HG03378 (cell line): Measurements from ENCODE around the gene ZNF827.
"Not testable (repeated sequence)": the region's sequence is repeated elsewhere in the genome, so short reads cannot be mapped to it uniquely, and the experiment has no call there.

ENCODE experiments used
- ATAC-seq: cut with Tn5 transposase; IDR thresholded peaks from one replicate; pipeline ENCODE4 v1.9.1; 2021; ENCODE audit warnings: mild to moderate bottlenecking, moderate library complexity; ENCODE audit not compliant: unreplicated experiment

ZNF827 gene

DNA sequence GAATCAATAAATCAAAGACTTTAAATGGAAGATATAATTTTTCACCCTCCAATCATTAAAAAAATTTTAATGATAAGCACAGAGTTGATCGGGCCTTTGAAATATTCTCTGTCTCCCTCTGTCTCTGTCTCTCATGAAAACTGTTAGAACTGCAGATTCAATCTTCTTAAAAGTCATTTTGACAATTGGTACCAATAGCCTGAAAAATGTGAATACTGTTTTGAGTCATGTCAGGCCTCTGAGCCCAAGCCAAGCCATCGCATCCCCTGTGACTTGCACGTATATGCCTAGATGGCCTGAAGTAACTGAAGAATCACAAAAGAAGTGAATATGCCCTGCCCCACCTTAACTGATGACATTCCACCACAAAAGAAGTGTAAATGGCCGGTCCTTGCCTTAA, 106.2 kb downstream of the ZNF827 start:
- not testable (repeated sequence) for ATAC-seq

DNA sequence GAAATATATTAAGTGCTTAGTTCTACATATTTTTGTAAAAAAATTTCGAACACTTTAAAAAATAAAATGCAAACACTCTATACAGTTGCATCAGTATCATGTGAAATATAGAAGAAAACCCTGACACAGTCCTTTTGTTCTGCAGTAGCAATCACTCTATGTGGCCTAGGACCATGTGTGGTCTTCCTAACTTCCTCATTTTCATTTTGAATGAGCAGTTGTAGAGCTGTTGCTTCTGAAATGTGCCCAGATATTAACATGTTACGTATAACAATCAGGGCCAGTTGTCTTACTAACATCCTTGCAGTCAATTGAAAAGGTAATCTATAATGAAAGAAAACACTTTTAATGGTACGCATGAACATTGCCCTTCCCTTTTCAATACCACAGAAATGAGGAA, 107.9 kb downstream of the ZNF827 start:
- peak; percentile 71 for ATAC-seq

DNA sequence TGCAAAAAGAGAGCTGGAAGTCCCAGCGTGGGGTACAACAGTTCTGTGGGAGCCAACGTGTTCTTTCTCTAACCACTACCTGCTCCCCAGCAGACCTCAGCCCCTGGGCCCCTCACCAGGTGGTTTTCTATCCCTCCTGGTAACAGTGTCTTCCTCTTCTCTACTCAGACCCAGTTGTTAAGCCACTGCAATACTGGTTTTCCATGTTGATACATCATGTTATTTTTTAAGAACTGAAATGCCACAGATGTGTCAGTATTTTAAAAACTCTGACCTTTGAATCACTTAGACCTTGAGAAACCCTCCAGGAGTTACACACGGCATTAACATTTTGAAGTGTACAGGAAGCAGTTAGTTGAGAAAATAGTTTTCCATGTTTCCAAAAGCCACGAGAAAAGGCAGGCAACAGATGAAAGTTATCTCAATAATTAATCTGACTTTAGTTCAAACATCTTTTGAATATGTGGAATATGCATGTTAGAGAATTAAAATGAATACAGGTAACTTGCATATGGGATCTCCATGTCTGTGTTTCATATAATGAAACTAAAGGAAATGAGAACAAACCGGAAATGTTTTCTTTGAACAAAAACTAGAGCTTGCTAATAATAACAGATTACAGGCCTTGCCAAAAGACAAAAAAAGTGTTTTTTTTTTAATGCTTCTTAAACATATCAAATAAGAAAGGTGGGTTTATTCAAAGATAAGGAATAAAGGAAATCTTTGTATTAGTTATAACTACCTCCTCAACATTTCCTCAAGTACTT, 108.8 kb downstream of the ZNF827 start:
- ATAC-seq, result peak; percentile 31

DNA sequence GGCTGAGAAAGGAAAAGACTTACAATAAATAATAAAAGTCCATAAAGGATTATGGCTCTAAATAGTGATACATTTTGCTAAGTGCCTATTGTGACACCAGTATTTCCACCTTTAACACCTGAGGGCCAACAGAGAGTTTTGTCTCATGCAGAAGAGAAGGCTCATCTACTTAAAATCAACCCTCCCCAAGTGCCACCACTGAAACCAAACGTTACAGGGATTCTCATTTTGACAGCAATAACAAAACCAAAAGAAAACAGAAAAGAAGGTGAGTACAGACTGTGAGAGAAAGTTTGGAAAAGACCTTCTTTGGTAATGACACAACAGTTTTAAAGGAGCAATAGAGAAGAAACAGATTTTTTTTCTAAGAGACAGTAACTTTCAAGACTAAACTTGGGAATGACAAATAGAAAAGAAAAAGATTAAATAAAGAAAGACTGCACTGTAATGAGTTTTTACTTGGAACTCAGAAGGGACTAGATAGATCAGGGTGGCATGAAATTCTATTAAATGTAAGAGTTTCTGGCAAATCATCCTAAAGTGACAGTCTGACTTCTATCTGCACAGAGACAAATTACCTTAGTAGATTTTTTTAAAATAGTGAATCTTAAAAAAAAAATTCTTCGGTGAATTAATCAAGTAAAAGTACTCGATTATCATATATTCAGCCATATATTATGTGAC, 109.7 kb downstream of the ZNF827 start:
- ATAC-seq, result peak; percentile 90

DNA sequence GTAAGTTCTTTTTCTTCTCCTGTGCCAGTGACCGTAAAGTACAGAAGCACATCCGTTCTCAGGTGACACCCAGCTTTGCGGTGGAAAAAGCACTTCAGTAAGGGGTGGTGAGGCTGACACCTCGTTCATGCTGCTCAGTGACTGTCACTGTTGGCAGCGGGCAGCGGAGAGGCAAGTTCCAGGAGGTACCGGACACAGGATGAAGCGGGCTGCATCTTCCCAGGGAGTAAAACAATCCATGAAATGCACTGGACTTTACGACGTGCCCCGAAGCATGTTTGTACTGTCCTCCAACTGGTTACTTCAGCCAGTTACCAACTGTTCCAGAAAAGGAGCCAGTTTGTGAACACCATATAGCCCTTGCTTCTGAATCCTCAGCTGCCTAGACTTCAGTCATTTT, 110.7 kb downstream of the ZNF827 start:
- ATAC-seq, result no peak

DNA sequence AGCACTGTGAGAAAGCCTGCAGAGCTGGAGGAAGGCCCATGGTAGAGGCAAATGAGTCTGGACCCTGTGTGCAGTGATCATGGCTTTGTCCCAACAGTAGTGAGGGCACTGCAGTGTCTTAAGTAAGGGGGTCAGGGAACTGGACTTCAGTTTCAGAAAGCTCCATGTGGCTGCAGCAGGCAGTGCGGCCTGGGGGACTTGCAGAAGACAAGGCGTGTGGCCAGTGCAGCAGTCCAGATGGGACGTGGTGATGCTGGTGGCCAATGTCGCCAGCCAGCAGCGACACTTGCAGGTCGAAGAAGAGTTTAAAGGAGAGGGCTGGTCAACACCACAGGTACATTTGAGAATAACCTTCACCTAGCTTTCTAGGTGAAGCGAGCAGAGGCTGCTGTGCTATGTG, 113.4 kb downstream of the ZNF827 start:
- no peak for ATAC-seq

DNA sequence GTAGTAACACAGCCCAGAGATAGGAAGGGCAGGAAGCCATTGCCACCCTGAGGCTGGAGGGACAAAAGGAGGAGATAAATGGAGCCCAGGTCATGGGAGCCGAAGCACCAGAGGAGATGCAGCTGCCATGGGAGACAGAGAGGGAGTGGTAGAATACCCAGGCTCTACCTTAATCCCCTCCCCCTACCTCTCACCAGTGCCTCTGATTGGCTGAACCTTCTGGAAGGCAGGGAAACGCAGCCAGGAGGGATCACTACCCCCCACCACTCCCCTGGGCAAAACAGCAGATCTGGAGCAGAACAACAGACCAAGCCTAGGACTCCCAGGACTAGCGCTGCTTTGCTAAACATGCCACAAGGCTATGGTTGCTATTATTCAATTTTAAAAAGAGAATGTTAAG, 114.2 kb downstream of the ZNF827 start:
- ATAC-seq, result no peak

DNA sequence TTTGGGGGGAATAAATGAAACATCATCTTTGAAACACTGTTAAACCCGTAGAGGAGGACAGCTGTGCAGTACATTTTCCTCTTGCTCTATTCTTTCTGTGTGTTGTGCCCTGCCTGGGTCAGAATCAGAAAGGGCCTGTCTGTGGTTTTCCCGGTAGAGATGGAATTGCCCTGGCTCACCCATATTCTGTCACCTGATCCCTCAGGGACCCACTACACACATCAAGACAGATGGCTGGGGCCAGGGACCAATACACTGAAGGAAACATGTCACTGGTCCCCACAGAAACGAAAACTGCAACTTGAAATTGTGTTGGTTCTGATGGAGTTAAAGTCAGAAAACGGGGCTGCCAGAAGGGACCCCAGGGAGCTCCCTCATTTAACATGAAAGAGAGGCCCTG, 114.9 kb downstream of the ZNF827 start:
- no peak for ATAC-seq

DNA sequence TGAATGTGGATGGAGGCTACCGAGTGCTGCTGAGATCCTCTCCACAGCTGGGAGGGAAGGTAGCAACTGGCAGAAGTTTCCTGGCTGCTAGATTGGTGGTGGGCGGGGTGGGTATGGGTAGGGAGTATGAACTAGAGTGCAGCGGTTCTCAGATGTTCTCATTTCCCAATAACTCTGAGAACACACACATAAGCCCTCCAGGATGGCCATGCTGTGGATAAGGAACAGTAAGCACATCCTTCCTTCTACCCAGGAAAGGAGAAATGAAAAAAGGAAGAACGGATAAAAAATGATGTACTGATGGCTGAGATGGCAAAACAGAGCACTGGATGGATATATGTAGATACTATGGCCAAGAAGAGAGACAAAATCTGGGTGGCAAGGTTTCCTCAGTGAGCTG, 116.0 kb downstream of the ZNF827 start:
- no peak for ATAC-seq

DNA sequence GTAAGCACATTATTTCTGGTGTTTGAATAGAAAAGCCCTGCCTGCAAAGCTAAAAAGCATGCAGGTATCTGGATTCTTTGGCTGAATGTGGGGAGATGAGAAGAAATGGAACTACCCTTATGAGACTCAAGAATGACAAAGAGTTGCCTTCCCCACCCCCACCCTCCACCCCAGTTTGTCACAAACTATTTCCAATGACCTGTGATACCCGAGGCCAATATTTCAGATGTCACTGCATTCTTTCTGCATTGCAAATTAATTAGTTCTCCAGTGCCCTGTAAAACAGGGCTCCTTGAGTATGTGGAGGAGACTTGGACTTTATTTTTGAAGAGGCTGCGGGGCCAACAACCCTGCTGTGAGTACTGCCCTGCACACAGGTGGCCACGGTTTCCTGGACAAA, 116.4 kb downstream of the ZNF827 start:
- no peak for ATAC-seq

DNA sequence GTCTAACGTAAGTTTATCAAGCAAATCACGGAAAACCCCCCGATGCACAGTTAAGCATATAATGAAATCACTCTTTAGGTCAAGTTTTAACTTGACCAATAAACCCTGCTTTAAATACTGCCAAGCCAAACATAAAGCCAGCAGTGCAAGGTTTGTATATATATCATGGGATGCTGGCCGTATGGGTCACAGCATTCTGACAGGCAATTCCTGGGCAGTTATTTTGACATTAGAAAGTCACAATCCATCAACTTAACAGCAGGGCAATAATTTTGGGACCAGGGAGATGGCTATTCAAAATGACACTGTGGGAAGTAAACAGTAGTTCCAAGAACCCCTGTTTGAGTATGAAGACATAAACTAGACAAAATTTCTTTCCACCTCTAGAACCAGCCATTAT, 116.9 kb downstream of the ZNF827 start:
- no peak for ATAC-seq

DNA sequence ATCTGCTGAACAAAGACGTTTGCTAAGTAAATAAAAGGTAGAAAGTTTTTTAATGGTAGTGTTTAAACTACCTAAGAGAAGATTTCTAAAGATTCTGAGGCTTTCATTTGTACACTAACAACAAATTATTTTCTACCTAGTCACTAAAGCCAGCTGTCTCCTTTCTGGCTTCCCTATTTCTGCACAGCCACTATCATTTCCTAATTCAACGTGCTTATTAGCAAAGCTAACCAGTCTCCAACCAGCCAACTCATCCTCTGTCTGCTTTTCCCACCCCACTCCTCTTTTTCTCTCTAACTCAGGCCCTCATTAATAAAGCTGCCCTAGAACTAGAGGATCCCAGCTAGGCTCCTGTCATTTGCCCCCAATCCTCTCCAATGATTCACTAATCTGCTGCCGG, 118.2 kb downstream of the ZNF827 start:
- no peak for ATAC-seq

DNA sequence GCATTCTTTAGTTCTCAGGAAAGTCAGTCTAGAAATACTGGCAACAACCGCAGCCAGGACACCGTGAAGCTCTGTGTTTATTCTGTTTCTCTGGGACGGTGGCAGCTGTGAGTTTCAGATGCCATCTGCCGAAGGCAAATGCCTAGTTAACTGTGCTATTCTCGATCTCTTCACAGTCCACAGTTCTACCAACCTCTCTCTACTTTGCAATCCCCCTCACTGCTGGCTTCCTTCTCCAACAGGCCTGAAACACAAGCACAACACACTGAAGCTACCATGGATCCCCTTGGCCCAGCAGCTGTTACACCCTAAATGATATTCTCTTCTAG, 118.8 kb downstream of the ZNF827 start:
- ATAC-seq, result no peak

DNA sequence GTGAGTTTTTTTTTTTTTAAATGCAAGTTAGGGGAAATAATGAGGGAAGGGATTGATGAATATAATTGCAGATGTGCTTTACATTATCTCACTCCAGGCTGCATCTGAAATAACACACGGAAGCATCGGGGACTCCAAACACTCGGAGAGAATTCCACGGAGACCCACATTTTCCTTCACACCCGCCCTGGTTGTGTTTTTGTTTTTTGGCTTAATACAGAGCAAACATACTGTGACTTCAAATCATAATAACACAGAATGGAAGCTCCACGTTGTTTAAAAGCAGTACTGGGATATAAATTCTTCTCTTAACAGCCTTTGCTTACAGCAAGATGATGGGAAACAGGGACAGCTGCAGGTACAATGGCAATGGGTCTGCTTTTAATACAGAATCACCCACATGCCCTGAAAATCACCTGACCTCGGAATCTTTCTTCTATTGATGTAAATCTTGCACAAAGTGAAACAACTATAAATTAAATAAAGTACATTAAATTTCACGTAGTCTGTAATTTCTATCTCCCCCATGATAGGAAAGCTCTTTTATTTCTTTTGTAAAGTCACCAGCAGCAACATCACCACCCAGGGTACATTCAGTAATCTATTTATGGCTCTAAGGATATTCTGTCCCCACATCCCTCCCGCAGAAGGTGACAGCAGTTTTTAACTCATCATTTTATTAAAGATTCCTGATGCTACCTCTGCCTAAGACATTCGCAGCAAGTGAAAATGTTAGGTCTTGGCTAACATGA, 119.3 kb downstream of the ZNF827 start:
- no peak for ATAC-seq

DNA sequence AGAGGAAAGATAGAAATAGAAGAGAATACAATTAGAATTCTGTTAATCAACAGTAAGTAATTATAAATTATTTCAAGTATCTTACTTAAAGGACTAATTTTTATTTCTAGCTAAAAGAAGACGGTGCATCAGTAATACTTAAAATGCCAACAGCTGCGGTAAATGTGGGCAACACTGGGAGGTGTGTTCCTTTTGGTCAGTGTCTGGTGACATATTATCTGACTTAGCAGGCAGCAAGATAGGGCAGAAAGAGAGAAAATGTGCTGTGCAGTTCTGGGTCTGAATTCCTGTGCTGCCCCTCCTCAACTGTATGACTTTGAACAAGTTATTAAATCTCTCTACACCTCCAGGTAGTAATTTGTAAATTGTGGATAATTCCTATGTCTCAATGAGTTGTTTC, 120.6 kb downstream of the ZNF827 start:
- no peak for ATAC-seq

DNA sequence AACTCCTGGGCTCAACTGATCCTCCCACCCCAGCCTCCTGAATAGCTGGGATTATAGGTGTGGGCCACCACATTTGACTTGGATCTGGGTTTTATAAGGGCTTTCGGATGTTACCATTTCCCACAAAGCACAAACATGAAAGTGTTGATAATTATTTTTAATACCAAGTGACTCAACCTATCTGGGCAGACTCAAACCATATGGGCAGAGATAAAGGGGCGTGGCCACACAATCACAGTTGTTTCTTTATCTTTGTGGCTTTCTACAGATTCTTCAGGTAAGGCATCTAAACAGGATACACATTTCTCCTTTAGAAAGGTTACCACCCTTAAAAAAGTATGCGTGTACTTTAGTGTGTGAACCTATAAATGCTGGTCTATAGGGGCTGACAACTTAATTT, 122.5 kb downstream of the ZNF827 start:
- no peak for ATAC-seq

DNA sequence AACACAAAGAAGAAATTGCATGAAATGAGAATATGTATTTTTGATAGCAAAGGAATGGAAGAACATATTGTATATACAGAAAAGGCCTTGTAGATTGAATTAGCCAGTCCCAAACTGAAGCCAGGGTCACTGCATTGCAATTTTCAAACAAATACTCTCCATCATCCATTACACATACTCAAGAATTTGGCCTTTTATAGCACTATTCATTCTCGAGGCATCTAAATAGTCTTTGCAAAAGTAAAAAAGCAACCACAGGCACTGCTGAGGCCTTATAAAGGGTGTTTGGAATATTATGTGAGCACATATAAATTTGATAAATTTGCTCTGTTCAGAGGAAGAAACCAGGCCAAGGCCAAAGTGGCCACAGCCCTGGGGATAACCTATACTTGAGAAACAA, 123.0 kb downstream of the ZNF827 start:
- ATAC-seq, result no peak

DNA sequence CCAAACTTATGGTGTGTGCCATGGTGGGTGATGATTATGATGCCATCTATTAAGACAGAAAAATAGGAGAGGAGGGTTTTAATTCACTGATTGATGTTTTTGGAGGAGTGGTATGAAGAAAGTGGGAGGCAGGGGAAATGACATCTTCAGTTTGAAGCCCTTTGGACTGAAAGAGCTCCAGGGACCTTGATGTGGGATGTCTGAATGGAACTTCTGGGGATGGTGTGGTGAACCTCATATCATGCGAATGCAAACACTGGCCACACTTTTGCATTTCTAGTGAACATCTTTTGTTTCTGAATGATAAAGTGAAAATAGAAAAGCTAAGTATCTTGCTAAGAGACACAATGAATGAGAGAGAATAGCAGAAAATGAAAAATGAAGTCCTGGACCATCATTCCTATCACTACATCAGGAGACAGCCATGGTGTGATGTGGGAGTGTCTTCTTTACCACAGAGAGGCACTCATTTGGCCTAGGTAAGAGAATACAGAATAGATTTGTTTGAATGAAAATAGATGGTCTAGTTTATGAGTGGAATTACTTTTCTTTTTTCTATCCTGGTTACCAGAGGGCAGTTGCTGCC, 123.5 kb downstream of the ZNF827 start:
- ATAC-seq, result no peak

DNA sequence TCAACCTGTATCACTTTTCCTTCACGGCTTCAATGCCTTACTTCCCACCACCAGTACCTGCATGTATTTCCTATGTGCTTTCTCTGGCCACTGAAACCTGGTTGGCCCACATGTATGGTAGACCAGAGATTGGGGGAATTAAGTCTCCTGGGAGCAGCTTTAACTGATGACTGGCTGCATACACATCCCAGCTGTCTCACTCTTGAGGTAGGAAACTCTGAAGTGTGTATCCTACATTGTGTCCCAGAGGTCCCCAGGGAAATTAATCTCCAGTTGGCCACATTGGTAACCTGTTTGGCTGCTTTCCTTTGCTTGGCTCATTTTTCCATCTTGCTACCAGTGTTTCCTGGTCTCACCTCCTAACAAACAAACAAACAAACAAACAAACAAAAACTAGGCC, 124.4 kb downstream of the ZNF827 start:
- no peak for ATAC-seq

DNA sequence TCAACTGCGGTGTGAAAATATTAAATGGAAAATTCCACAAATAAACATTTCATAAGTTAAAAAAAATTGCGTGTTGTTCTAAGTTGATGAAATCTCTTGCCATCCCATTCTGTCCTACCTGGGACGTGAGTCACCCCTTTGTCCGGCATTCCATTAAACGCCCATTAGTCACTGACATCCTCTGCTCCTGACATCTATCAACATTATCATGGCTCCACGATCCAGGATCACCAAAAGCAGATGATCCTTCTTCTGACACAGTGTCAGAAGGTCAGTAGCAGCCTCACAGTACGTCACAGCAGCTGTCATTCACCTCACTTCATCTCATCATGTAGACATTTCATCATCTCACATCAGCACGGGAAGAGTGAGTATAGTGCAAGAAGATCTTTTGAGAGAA, 125.7 kb downstream of the ZNF827 start:
- ATAC-seq, result no peak

DNA sequence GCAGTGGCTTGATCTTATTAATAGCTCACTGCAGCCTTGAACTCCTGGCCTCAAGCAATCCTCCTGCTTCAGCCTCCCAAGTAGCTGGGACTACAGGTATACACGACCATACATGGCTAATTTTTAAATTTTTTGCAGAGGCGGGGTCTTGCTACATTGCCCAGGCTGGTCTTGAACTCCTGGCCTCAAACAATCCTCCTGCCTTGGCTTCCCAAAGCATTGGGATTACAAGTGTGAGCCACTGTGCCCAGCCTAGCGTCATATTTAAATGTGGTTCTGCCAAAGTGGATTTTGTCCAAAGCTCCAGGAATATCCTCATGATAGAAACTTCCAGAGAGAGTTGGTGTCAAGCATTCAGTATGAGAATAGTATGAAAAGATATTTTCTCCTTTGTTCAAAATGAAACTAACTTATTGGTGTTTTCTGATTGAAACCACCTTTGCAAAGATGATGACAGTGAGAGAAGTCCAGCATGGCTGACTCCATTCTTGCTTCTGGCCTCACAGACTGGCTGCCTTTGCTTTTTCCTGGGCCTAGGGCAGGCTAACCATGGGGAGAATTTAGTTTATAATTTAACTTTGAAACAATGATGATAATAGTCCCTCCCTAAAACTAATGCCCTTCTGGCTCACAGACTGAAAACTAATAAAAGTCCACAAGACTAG, 129.6 kb downstream of the ZNF827 start:
- peak; percentile 25 for ATAC-seq
